Astrocyte (in vitro differentiated cells and primary cell): ENCODE data around the gene TRIM10.

ENCODE experiments used
- CTCF ChIP-seq: IDR thresholded peaks from 2 replicates; pipeline ENCODE4 v1.5.1; 2011; ENCODE audit warnings: low read depth, mild to moderate bottlenecking, inconsistent platforms, low read length, moderate library complexity; ENCODE audit not compliant: insufficient read depth
- EZH2 ChIP-seq: IDR thresholded peaks from 2 replicates; pipeline ENCODE4 v1.6.1; 2012; ENCODE audit warnings: mild to moderate bottlenecking, low read length, inconsistent platforms; ENCODE audit not compliant: insufficient read depth

GRCh38 chr6:30178837-30179236 is 17.8 kb upstream of the TRIM10 start:
- TF ChIP-seq EZH2 (no peak), CTCF (no peak)
